NB4 (cell line): ENCODE results near the gene TM9SF3.
"Not testable (repeated sequence)": the region's sequence is repeated elsewhere in the genome, so short reads cannot be mapped to it uniquely, and the experiment has no call there.

ENCODE experiments used
- DNase-seq: peaks from one replicate; pipeline ENCODE4 v3.0.0; 2010; ENCODE audit warnings: low read depth
- H3K4me3 ChIP-seq: one replicate; pipeline ENCODE4 v1.5.1; 2011; ENCODE audit warnings: mild to moderate bottlenecking, low read depth, low read length, moderate library complexity
- MYC ChIP-seq: IDR thresholded peaks from 2 replicates; pipeline ENCODE4 v1.6.1; 2011; ENCODE audit warnings: low read depth, low read length
- POLR2A ChIP-seq: IDR thresholded peaks from 2 replicates; pipeline ENCODE4 v1.6.1; 2011; ENCODE audit warnings: mild to moderate bottlenecking; ENCODE audit not compliant: insufficient read length; ENCODE audit errors: extremely low read depth
- TF ChIP-seq, protein P1 (sequence below): IDR thresholded peaks from 2 replicates; pipeline ENCODE4 v1.6.1; 2011; ENCODE audit warnings: low read depth, low read length
- TF ChIP-seq, protein P2 (sequence below): IDR thresholded peaks from one replicate; pipeline ENCODE4 v1.5.1; 2012; ENCODE audit warnings: low read depth, low read length

TM9SF3 gene

DNA sequence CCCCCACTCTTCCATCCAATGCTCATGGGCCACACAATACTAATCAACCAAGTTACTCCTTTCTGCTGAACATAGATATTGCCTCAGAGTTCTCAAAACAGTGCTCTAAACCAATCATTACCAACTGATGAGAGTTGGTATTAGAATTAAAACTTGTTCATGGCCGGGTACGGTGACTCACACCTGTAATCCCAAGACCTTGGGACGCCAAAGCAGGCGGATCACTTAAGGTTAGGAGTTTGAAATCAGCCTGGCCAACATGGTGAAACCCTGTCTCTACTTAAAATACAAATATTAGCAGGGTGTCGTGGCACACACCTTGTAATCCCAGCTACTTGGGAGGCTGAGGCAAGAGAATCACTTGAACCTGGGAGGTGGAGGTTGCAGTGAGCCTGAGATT, 8.2 kb downstream of the TM9SF3 start:
- TF ChIP-seq MYC (no peak), POLR2A (no peak)
- TF ChIP-seq, protein P1, sequence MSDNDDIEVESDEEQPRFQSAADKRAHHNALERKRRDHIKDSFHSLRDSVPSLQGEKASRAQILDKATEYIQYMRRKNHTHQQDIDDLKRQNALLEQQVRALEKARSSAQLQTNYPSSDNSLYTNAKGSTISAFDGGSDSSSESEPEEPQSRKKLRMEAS: no peak
- TF ChIP-seq, protein P2, sequence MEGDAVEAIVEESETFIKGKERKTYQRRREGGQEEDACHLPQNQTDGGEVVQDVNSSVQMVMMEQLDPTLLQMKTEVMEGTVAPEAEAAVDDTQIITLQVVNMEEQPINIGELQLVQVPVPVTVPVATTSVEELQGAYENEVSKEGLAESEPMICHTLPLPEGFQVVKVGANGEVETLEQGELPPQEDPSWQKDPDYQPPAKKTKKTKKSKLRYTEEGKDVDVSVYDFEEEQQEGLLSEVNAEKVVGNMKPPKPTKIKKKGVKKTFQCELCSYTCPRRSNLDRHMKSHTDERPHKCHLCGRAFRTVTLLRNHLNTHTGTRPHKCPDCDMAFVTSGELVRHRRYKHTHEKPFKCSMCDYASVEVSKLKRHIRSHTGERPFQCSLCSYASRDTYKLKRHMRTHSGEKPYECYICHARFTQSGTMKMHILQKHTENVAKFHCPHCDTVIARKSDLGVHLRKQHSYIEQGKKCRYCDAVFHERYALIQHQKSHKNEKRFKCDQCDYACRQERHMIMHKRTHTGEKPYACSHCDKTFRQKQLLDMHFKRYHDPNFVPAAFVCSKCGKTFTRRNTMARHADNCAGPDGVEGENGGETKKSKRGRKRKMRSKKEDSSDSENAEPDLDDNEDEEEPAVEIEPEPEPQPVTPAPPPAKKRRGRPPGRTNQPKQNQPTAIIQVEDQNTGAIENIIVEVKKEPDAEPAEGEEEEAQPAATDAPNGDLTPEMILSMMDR: no peak
- no peak for DNase-seq
- no peak overlapping the region for H3K4me3 ChIP-seq

DNA sequence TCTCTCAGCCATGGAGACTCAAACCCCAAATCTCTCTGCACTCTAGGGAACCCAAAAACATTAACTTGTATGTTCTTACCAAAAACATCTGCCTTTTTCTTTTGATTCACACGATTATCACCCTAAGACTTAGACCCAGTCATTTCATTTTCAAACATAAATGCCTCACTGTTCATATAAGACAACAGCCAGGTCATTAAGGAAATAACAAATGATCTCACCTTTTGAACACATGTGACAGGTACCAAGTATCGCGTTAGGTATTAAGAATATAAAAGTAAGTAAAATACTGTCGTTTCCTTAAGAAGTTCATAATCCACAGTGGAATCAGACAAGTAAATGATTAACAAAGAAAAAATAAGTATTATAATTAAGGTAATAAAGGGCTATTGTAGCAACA, 8.8 kb downstream of the TM9SF3 start:
- TF ChIP-seq, protein P2: no peak
- TF ChIP-seq MYC (no peak), POLR2A (no peak)
- TF ChIP-seq, protein P1: no peak
- DNase-seq: no peak
- no peak overlapping the region for H3K4me3 ChIP-seq

DNA sequence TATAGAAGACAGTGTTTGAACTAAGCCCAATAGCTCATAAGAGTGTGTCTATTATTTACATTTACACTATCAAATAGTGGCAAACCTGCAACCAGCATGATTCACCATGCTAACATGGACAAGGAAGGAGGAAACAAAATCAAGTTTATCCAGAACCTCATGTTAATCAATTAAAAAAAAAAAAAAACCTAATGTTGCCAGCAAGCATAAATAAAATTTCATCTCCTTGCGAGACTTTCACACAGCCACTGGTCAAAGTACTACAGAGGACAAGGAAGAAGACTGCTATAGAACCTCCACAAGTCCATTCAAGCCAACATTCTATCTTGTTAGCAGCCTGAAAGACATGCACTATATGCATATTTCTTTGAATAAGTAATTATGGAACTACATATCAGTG, 9.7 kb downstream of the TM9SF3 start:
- no peak for DNase-seq
- TF ChIP-seq, protein P1: no peak
- TF ChIP-seq MYC (no peak), POLR2A (no peak)
- TF ChIP-seq, protein P2: no peak
- no peak overlapping the region for H3K4me3 ChIP-seq

DNA sequence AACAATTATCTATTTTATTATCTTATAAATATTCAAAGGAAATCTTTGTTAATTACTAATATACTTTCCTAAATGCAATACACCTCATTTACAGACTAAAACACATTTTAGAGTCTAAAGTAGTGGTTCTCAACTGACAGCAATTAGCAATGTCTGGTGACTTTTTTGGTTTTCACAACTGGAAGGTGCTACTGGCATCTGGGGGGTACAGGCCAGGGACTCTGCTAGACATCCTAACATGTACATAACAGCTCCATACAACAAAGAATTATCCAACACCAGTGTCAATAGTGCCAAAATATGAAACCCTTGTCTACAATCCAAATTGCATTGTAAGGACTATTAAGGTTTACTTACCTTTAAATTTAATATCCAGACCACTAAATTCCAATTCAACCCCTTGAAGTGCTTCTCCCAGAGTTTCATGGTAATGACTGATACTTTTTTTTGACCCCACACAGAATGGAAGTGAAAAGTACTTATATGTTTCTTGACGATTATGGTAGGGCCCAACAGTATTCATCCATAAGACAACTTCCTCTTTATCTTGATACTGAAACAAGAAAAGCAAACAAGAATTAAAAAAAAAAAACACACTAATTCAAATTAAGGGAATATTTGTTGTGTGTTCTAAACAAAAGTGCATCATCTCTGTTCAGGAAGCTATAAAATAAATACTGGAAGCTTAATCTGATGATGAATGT, 10.4 kb downstream of the TM9SF3 start:
- DNase-seq: peak; percentile 18

DNA sequence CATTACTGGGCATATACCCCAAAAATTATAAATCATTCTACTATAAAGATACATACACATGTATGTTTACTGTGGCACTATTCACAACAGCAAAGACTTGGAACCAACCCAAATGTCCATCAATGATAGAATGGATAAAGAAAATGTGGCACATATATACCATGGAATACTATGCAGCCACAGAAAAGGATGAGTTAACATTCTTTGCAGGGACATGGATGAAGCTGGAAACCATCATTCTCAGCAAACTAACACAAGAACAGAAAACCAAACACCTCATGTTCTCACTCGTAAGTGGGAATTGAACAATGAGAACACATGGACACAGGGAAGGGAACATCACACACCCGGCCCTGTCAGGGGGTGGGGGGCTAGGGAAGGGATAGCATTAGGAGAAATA, 12.2 kb downstream of the TM9SF3 start:
- DNase-seq, H3K4me3 ChIP-seq: not testable (repeated sequence)

More for the DNA sequence above, 10.4 kb downstream of the TM9SF3 start:
- no peak overlapping the region for H3K4me3 ChIP-seq
- no peak for TF ChIP-seq POLR2A
- TF ChIP-seq, protein P2: no peak

DNA sequence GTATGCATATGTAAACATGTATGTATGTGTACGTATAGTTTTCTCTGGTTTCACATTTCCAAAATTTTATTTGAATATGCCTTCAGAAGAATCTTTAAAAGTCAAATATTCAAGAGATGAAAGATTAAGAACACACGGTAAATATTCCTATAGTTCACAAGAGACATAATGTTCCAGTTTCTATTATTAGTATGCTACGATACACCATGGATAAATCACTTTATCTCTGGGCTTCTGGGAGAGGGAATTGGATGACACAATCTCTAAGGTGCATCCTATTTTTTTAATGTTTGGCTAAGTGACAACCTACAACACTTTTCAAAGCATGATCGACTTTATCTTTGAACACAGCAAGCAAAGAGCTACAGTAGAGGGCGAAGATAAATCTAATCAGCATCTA, 13.8 kb downstream of the TM9SF3 start:
- TF ChIP-seq MYC: no peak
- no peak for TF ChIP-seq POLR2A
- TF ChIP-seq, protein P2: no peak
- TF ChIP-seq, protein P1: no peak
- no peak overlapping the region for H3K4me3 ChIP-seq
- DNase-seq: no peak
